Measurements from ENCODE around the gene TINCR.

DNA sequence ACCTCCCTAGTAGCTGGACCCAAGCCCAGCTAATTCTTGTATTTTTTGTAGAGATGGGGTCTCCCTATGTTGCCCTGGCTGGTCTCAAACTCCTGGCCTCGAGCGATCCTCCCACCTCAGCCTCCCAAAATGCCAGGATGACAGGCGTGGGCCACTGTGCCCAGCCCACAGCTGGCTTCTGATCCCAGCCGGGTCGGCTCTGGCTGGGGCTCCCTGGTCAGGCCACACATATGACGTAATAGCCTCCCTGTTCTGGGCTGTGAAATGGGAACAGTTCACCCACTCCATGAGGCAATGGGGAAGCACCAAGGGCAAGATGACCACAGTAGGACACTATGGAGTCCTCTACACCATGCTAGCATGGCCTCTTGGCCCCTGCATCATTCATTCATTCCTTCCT lies 41.1 kb downstream of the TINCR start:
- TF ChIP-seq POLR2A (IDR thresholded peaks at IDR 0.05), result no peak
- TF ChIP-seq, protein P1, sequence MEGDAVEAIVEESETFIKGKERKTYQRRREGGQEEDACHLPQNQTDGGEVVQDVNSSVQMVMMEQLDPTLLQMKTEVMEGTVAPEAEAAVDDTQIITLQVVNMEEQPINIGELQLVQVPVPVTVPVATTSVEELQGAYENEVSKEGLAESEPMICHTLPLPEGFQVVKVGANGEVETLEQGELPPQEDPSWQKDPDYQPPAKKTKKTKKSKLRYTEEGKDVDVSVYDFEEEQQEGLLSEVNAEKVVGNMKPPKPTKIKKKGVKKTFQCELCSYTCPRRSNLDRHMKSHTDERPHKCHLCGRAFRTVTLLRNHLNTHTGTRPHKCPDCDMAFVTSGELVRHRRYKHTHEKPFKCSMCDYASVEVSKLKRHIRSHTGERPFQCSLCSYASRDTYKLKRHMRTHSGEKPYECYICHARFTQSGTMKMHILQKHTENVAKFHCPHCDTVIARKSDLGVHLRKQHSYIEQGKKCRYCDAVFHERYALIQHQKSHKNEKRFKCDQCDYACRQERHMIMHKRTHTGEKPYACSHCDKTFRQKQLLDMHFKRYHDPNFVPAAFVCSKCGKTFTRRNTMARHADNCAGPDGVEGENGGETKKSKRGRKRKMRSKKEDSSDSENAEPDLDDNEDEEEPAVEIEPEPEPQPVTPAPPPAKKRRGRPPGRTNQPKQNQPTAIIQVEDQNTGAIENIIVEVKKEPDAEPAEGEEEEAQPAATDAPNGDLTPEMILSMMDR (IDR thresholded peaks at IDR 0.05), result no peak
- no peak for TF ChIP-seq EP300 (IDR thresholded peaks at IDR 0.05)

Data from ovary (tissue), 3 donors.